Heart left ventricle (tissue), 16 donors: ENCODE data around the gene MRPL50. TPM values are rescaled to one million over a fixed set of nuclear protein-coding genes. Genes with fewer than 3 reads are reported as not detected.

Source experiments
- ATAC-seq, 4 donors: fragments of 200-7000 bp; cut with Tn5 transposase; one replicate each; pipeline ENCODE4 v1.9.1; 2020 to 2022; ENCODE audit warnings: moderate library complexity in 4 of 4, mild to moderate bottlenecking in 3 of 4, moderate number of reproducible peaks in 1 of 4
- DNase-seq, 5 donors: peaks; one replicate each; pipeline ENCODE4 v3.0.0-alpha.2; 2020
- H3K27ac ChIP-seq, 12 donors: fragments of 200-600 bp; sonication (generic) in 4 of 12; one replicate each; pipeline versions ENCODE4 v1.5.0 to v1.8.0; 2016 to 2022; ENCODE audit warnings: mild to moderate bottlenecking in 2 of 12
- H3K27me3 ChIP-seq, 9 donors: fragments of 200-600 bp; sonication (generic) in 2 of 9; one replicate each; pipeline versions ENCODE4 v1.5.1 to v1.8.0; 2016 to 2022; ENCODE audit warnings: mild to moderate bottlenecking in 3 of 9
- H3K36me3 ChIP-seq, 9 donors: fragments of 200-600 bp; sonication (generic) in 2 of 9; one replicate each; pipeline versions ENCODE4 v1.5.0 to v1.8.0; 2018 to 2022; ENCODE audit warnings: mild to moderate bottlenecking in 2 of 9
- H3K4me1 ChIP-seq, 12 donors: fragments of 200-600 bp; sonication (generic) in 4 of 12; one replicate each; pipeline versions ENCODE4 v1.5.0 to v1.8.0; 2016 to 2022; ENCODE audit warnings: mild to moderate bottlenecking in 3 of 12
- H3K4me3 ChIP-seq, 12 donors: fragments of 200-600 bp; sonication (generic) in 4 of 12; one replicate each; pipeline versions ENCODE4 v1.5.0 to v1.8.0; 2017 to 2022; ENCODE audit warnings: mild to moderate bottlenecking in 9 of 12, moderate library complexity in 4 of 12
- H3K9me3 ChIP-seq, 12 donors: fragments of 200-600 bp; sonication (generic) in 4 of 12; one replicate each; pipeline versions ENCODE4 v1.5.0 to v1.8.0; 2016 to 2022; ENCODE audit warnings: mild to moderate bottlenecking in 1 of 12
- CTCF ChIP-seq, 12 donors: fragments of 200-600 bp; sonication (generic) in 4 of 12; IDR thresholded peaks; one replicate each; pipeline versions ENCODE4 v1.5.0 to v1.8.0; 2018 to 2022; ENCODE audit warnings: antibody characterized with exemption in 12 of 12, mild to moderate bottlenecking in 5 of 12
- POLR2A ChIP-seq, 2 donors: fragments of 450-650 bp; IDR thresholded peaks; one replicate each; pipeline ENCODE4 v1.6.1; 2017; ENCODE audit warnings: antibody characterized with exemption in 2 of 2, mild to moderate bottlenecking in 2 of 2, moderate library complexity in 2 of 2
- WGBS, 4 donors: extraction: QIAGEN DNeasy Blood & Tissue Kit in 2 of 4; methylation state at CpG; one replicate each; pipeline versions ENCODE4 v1.1.5 to v1.1.7; 2013 to 2018; 5-methylcytosine and 5-hydroxymethylcytosine counted together
- intact Hi-C, 10 donors: fragments of 100-400 bp; cut with DNase I; formaldehyde crosslinking; loops; one replicate each; pipeline versions ENCODE4 v1.11.1 to v1.14.2; 2022
- polyA plus RNA-seq, 2 donors: library from polyadenylated mRNA; stranded (reverse); fragments of 200-250 nt; gene quantifications; one replicate each; pipeline ENCODE4 v1.2.3, GENCODE V29; 2013
- total RNA-seq, 9 donors: library from RNA; depleted of rRNA in 2 of 9; stranded (reverse); fragments of >200 nt in 2 of 9; fragmentation: NEBNext Ultra II Directional in 3 of 9; extraction: Animal tissue kit (Norgen Biotek cat#: 25700) in 3 of 9; gene quantifications; one replicate each; pipeline versions ENCODE4 v1.1.0 to v1.2.4, GENCODE V29; 2016 to 2023
- donor health status: ischemic (EF 13 %, LVEDD 7.1; RV severe dilation, severe dysfunction).
- donor health status: healthy with polysubstance abuse.
- donor health status: DM: no; HTN: yes; CAD: no.
- donor health status: DM: no; HTN: no; CAD: no.
- donor health status: ischemic (EF 25% LVEDD 6.9; RV normal size, moderate dysfunction).
- donor health status: ischemic (EF 25% LVEDD 5.7; RV mildly dilated, moderate dysfunction).
- donor health status: healthy.
- donor health status: DM: yes; HTN: yes; CAD: no.
- donor health status: ischemic (EF 35%, LVEDD 5.7; RV mildly dilated, moderate dysfunction).
- donor health status: nonischemic (EF 11% LVEDD 7.7; RV severe dilation, severe dysfunction).
- donor health status: DM: yes; HTN: yes; CAD: no.
- donor health status: PGD.
- donor health status: ischemic (EF 29% LVEDD 5.4; RV normal size, mild dysfunction).
- donor health status: nonischemic (EF 23%, LVEDD 6.1; RV moderate dilation, normal function).

MRPL50 gene
- total and polyA plus RNA-seq, 11 donors: 12.3 to 18.3 (median 15.4) TPM

DNA sequence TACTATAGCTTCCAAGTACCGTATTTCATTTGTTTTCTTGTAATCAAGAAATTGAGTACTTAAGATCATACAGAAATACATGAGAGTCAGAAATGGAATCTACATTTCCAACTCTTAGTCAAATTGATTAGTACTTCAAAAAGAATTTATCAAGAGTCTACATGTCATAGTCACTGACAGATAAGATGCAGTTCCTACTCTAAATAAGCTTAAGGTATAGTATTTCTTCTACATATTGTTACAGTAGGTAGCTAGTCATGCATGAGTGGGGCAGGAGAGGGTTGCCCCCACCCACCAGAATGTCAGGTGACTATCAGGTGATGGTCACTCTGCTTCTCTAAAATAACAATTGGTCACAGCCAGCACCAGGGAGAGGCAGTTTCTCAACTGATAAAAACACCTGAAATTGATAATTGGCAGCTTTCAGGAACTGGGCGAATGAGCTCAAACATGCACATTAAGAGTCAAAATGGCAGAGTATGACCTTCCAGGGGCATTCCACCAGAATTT, 16.5 kb downstream of the MRPL50 start:
- ATAC-seq (no peak), DNase-seq (no peak)
- intact Hi-C loops: no loop called here
- Histone ChIP-seq H3K9me3 (peaks cover 0 to 21% (median 10%) of the 10 kb centered on the region in 12 donors), H3K27me3 (no peaks in the 10 kb centered on the region), H3K4me1 (no peaks in the 10 kb centered on the region), H3K27ac (no peak overlapping the region), H3K36me3 (no peaks in the 10 kb centered on the region), H3K4me3 (no peak overlapping the region)
- 82 to 93% (median 91%) methylated on average over 2 of the region's 2 CpGs for WGBS, 4 donors
- TF ChIP-seq POLR2A (IDR thresholded peaks at IDR 0.05): no peak
- TF ChIP-seq CTCF (IDR thresholded peaks at IDR 0.05): no peak

GRCh38 chr9:101381118-101381517, 17.3 kb downstream of the MRPL50 start:
- no peak for ATAC-seq
- intact Hi-C loops: no loop called here
- Histone ChIP-seq H3K4me3 (no peak overlapping the region), H3K9me3 (peaks cover 0 to 21% (median 10%) of the 10 kb centered on the region in 12 donors), H3K36me3 (no peaks in the 10 kb centered on the region), H3K27me3 (no peaks in the 10 kb centered on the region), H3K4me1 (no peaks in the 10 kb centered on the region), H3K27ac (no peak overlapping the region)
- no peak for TF ChIP-seq POLR2A (IDR thresholded peaks at IDR 0.05)
- no peak for TF ChIP-seq CTCF (IDR thresholded peaks at IDR 0.05)
- WGBS, 4 donors: 90 to 95% (median 94%) methylated on average over 3 of the region's 3 CpGs
- DNase-seq: no peak

- intact Hi-C loops: no loop called here
- H3K9me3 ChIP-seq: peaks cover 0 to 17% (median 6%) of the 10 kb centered on the region in 12 donors
- DNase-seq: no peak
Measured at GRCh38 chr9:101380295-101380694, 18.1 kb downstream of the MRPL50 start.

More at GRCh38 chr9:101380295-101380694, 18.1 kb downstream of the MRPL50 start:
- no peak for TF ChIP-seq POLR2A (IDR thresholded peaks at IDR 0.05)
- TF ChIP-seq CTCF (IDR thresholded peaks at IDR 0.05): no peak
- Histone ChIP-seq H3K4me3 (no peak overlapping the region), H3K36me3 (no peaks in the 10 kb centered on the region), H3K4me1 (no peaks in the 10 kb centered on the region), H3K27me3 (no peaks in the 10 kb centered on the region), H3K27ac (no peak overlapping the region)
- ATAC-seq: no peak
